ENCODE data around the gene OR11H6. TPM values are rescaled to one million over a fixed set of nuclear protein-coding genes. Genes with fewer than 3 reads are reported as not detected.

OR11H6 gene, protein sequence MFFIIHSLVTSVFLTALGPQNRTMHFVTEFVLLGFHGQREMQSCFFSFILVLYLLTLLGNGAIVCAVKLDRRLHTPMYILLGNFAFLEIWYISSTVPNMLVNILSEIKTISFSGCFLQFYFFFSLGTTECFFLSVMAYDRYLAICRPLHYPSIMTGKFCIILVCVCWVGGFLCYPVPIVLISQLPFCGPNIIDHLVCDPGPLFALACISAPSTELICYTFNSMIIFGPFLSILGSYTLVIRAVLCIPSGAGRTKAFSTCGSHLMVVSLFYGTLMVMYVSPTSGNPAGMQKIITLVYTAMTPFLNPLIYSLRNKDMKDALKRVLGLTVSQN
- not detected for total RNA-seq

DNA sequence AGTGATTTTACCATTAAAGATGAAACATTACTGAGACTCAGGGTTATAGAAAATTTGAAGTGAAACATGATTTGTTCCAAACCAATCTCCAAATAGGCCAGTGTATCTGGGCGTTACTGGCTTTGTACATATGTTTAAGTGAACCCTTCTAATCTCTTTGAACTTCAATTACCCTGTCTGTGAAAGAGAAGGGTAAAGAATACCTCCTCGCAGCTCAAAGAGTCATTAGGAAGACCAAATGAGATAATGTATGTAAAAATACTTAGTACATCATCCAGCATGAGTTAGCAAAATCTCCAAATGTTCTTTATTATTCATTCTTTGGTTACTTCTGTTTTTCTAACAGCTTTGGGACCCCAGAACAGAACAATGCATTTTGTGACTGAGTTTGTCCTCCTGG is at the start of gene OR11H6:
Gene OR11H6 (plus strand): TSS at position 301 of the 400 bp plus-strand sequence. CDS start 0 bp downstream, at position 301.

DNA sequence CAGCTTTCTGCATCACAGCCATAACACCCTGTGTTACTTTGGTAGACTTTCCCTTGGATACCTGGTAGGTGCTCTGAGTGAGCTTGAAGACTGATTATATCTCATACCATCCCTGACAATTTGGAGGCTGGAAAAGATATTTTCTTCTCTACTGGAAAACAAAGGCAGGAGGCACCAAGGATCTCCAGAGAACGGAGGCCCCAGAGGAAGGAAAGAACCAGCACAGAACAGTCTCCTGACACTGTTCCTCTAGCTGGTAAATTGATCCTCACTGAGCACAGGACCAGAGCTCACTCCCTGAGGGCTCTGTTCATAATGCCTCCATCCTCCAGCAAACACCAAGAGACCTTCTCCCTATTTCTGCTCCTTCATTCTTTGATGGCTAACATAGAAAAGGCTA is 32.9 kb upstream of the OR11H6 start, which contains the start of gene OR11G2:
Gene OR11G2 (plus strand): TSS at position 301 of the 400 bp plus-strand sequence. CDS start 6,542 bp downstream, outside the sequence.

DNA sequence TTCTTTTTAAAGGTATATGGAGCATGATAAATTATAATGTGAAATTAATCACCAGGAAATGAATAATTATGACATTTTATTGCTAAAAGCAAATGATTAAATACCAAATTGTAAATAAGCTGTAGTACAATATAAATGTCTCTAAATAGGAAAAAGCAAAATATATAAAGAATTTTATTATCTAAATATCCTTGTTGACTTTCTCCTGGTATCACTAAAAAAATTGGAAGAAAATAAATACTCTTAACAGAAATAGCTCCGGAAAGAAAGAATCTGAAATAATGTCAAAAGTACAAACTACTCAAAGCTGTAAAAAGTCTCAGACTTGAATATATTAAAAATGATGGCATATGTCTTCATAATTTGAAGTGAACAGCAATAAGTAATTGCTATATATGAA is 5.2 kb downstream of the OR11H6 start, which contains the start of gene OR11H7:
Gene OR11H7 (plus strand): TSS at position 301 of the 400 bp plus-strand sequence.

Other genes starting within 250 kb of the OR11H6 start
- not detected for gene OR4K15, start 248.1 kb upstream of the OR11H6 start, total RNA-seq
- not detected for gene OR4Q2, start 221.5 kb upstream of the OR11H6 start, total RNA-seq
- not detected for gene OR4K14, start 204.4 kb upstream of the OR11H6 start, total RNA-seq
- not detected for gene OR4K13, start 187.7 kb upstream of the OR11H6 start, total RNA-seq
- gene OR4L1, start 163.7 kb upstream of the OR11H6 start, total RNA-seq = not detected
- gene OR4K17, start 113.0 kb upstream of the OR11H6 start, total RNA-seq = not detected
- not detected for gene OR4N5, start 84.9 kb upstream of the OR11H6 start, total RNA-seq
- not detected for gene OR11G2, start 32.8 kb upstream of the OR11H6 start, total RNA-seq
- not detected for gene OR11H7, start 5.3 kb downstream of the OR11H6 start, total RNA-seq
- gene OR11H4, start 15.6 kb downstream of the OR11H6 start, total RNA-seq = not detected
- 30.5 TPM for gene TTC5, start 82.2 kb downstream of the OR11H6 start, total RNA-seq
- 72.0 TPM for gene CCNB1IP1, start 109.6 kb downstream of the OR11H6 start, total RNA-seq
- 21.3 TPM for gene PARP2, start 119.9 kb downstream of the OR11H6 start, total RNA-seq
- 13.4 TPM for gene TEP1, start 189.8 kb downstream of the OR11H6 start, total RNA-seq
- 0.99 TPM for gene KLHL33, start 212.5 kb downstream of the OR11H6 start, total RNA-seq
- 52.9 TPM for gene OSGEP, start 231.1 kb downstream of the OR11H6 start, total RNA-seq
- 116 TPM for gene APEX1, start 231.5 kb downstream of the OR11H6 start, total RNA-seq
- 27.3 TPM for gene PIP4P1, start 237.7 kb downstream of the OR11H6 start, total RNA-seq
- 14.8 TPM for gene PNP, start 245.7 kb downstream of the OR11H6 start, total RNA-seq

All from camera-type eye (tissue), 1 donor.